NCI-H226 (cell line): ENCODE measurements around the gene G6PD.
"Not testable (repeated sequence)": the region's sequence is repeated elsewhere in the genome, so short reads cannot be mapped to it uniquely, and the experiment has no call there.

ENCODE experiments used
- DNase-seq: peaks from one replicate; pipeline ENCODE4 v3.0.0-alpha.2; 2015

Gene G6PD

GRCh38 chrX:154546354-154547244 lies at the start of gene G6PD:
Gene G6PD, minus strand, starts transcription at chrX:154546846. Its CDS starts 691 bp downstream, at chrX:154546155.
- DNase-seq: peak; percentile 42

- peak; percentile 8 for DNase-seq
These were observed 49.1 kb upstream of the G6PD start for GRCh38 chrX:154595559-154596249.

- no peak for DNase-seq
These were observed 47.8 kb upstream of the G6PD start for GRCh38 chrX:154594491-154594890.

GRCh38 chrX:154593201-154593600 lies 46.6 kb upstream of the G6PD start:
- no peak for DNase-seq

- no peak for DNase-seq
These were observed 45.9 kb upstream of the G6PD start for GRCh38 chrX:154592505-154592904.

- not testable (repeated sequence) for DNase-seq
These were observed 43.8 kb upstream of the G6PD start for GRCh38 chrX:154590415-154590814.

- DNase-seq: not testable (repeated sequence)
These were observed 38.0 kb upstream of the G6PD start, which contains the start of gene CTAG1A for GRCh38 chrX:154584585-154585183. Gene CTAG1A, plus strand, starts transcription at chrX:154585133. Its CDS starts 74 bp downstream, at chrX:154585207.

- not testable (repeated sequence) for DNase-seq
These were observed 36.3 kb upstream of the G6PD start for GRCh38 chrX:154582994-154583393.

GRCh38 chrX:154575076-154575475 lies 28.4 kb upstream of the G6PD start:
- DNase-seq: not testable (repeated sequence)

- DNase-seq: not testable (repeated sequence)
These were observed 26.4 kb upstream of the G6PD start for GRCh38 chrX:154573061-154573460.

- not testable (repeated sequence) for DNase-seq
These were observed 23.7 kb upstream of the G6PD start for GRCh38 chrX:154570361-154570760.

GRCh38 chrX:154562295-154562694 lies 15.6 kb upstream of the G6PD start:
- not testable (repeated sequence) for DNase-seq

- not testable (repeated sequence) for DNase-seq
These were observed 13.7 kb upstream of the G6PD start for GRCh38 chrX:154560326-154560725.

- DNase-seq: not testable (repeated sequence)
These were observed 12.2 kb upstream of the G6PD start for GRCh38 chrX:154558896-154559295.

GRCh38 chrX:154558060-154558690 lies 11.5 kb upstream of the G6PD start:
- DNase-seq: not testable (repeated sequence)

- not testable (repeated sequence) for DNase-seq
These were observed 5.6 kb upstream of the G6PD start for GRCh38 chrX:154552112-154552806.

GRCh38 chrX:154549766-154550165 lies 3.1 kb upstream of the G6PD start:
- DNase-seq: no peak

GRCh38 chrX:154548028-154548316 lies 1.3 kb upstream of the G6PD start:
- no peak for DNase-seq

GRCh38 chrX:154547245-154548027 lies 790 bp upstream of the G6PD start, which contains the start of gene IKBKG:
Gene IKBKG, plus strand, starts transcription at chrX:154547620. Its CDS starts 4,383 bp downstream, at chrX:154552003.
- DNase-seq: peak; percentile 87

- DNase-seq: no peak
These were observed 872 bp downstream of the G6PD start for GRCh38 chrX:154545673-154546274.
